DOHH2 (cell line): ENCODE results near the gene PKD2.

Experiments used
- H3F3A ChIP-seq: fragments of 200-600 bp; sonication (generic), shearing (Covaris generic); 2 replicates; pipeline ENCODE4 v1.6.0; 2016; ENCODE audit warnings: antibody characterized with exemption, mild to moderate bottlenecking; ENCODE audit not compliant: control insufficient read depth, insufficient read depth
- H3K27ac ChIP-seq: fragments of 200-600 bp; sonication (generic); 2 replicates; pipeline ENCODE4 v1.5.1; 2014; ENCODE audit warnings: low read depth, mild to moderate bottlenecking, low read length, moderate library complexity
- H3K27me3 ChIP-seq: fragments of 200-600 bp; sonication (generic); 2 replicates; pipeline ENCODE4 v1.6.1; 2014; ENCODE audit warnings: mild to moderate bottlenecking, low read length, mixed read lengths; ENCODE audit not compliant: control insufficient read depth
- H3K36me3 ChIP-seq: fragments of 200-600 bp; sonication (generic); 2 replicates; pipeline ENCODE4 v1.6.1; 2014; ENCODE audit warnings: mild to moderate bottlenecking, low read length, moderate library complexity, mixed read lengths; ENCODE audit not compliant: control insufficient read depth
- H3K4me1 ChIP-seq: fragments of 200-600 bp; sonication (generic); 2 replicates; pipeline ENCODE4 v1.6.1; 2014; ENCODE audit warnings: mild to moderate bottlenecking, low read length, mixed read lengths; ENCODE audit not compliant: control insufficient read depth
- H3K4me2 ChIP-seq: fragments of 200-600 bp; sonication (generic); 2 replicates; pipeline ENCODE4 v1.6.0; 2014; ENCODE audit warnings: mild to moderate bottlenecking, low read length, moderate library complexity
- H3K4me3 ChIP-seq: fragments of 200-600 bp; sonication (generic); 2 replicates; pipeline ENCODE4 v1.5.1; 2014; ENCODE audit warnings: mild to moderate bottlenecking, low read length, mixed read lengths
- H3K79me2 ChIP-seq: fragments of 200-600 bp; sonication (generic); 2 replicates; pipeline ENCODE4 v1.6.1; 2014; ENCODE audit warnings: mild to moderate bottlenecking, low read length, mixed read lengths; ENCODE audit not compliant: control insufficient read depth
- H3K9me2 ChIP-seq: fragments of 200-600 bp; sonication (generic); replicated peaks from 2 replicates; pipeline ENCODE4 v1.6.1; 2014; ENCODE audit warnings: mild to moderate bottlenecking, low read length, mixed read lengths; ENCODE audit not compliant: control insufficient read depth
- H3K9me3 ChIP-seq: fragments of 200-600 bp; sonication (generic); 2 replicates; pipeline ENCODE4 v1.6.1; 2014; ENCODE audit warnings: antibody characterized with exemption, low read length, mixed read lengths; ENCODE audit not compliant: control insufficient read depth, insufficient read depth
- H4K20me1 ChIP-seq: fragments of 200-600 bp; sonication (generic); 2 replicates; pipeline ENCODE4 v1.6.0; 2014; ENCODE audit warnings: low read depth, mild to moderate bottlenecking, antibody characterized with exemption, low read length, moderate library complexity; ENCODE audit not compliant: control insufficient read depth, insufficient read depth
- CTCF ChIP-seq: fragments of 200-600 bp; sonication (generic); IDR thresholded peaks from one replicate; pipeline ENCODE4 v1.5.1; 2014; ENCODE audit warnings: antibody characterized with exemption, mild to moderate bottlenecking, low read depth, low read length; ENCODE audit not compliant: poor library complexity, severe bottlenecking
- EZH2phosphoT487 ChIP-seq: fragments of 200-600 bp; sonication (generic); IDR thresholded peaks from 2 replicates; pipeline ENCODE4 v1.6.1; 2017; ENCODE audit warnings: borderline replicate concordance, mild to moderate bottlenecking, antibody characterized with exemption, low read length, moderate library complexity, mixed read lengths

Gene PKD2

DNA sequence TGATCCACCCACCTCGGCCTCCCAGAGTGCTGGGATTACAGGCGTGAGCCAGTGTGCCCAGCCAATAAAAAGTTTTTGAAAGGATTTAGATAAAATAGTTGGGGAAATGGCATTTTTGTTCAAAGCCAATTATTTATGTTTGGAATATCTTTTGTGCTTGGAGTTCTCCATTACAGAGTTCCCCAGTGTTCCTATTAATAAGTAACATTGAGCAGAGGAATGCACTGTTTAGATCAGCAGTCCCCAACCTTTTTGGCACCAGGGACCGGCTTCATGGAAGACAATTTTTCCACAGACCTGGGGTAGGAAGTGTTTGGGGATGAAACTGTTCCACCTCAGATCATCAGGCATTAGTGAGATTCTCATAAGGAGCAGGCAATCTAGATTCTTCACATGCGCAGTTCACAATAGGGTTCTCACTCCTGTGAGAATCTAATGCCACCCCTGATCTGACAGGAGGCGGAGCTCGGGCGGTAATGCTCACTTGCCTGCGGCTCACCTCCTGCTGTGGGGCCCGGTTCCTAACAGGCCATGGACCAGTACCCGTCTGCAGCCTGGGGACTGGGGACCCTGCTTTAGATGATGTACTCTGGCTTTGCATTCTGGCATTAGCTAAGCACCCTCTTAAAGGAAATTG lies 8.3 kb downstream of the PKD2 start:
- TF ChIP-seq CTCF (no peak), EZH2phosphoT487 (no peak)
- H3K36me3 ChIP-seq = peaks cover 25% of the 10 kb centered on the region

GRCh38 chr4:88017516-88018297 lies 10.3 kb downstream of the PKD2 start:
- Histone ChIP-seq H3K27me3 (no peaks in the 10 kb centered on the region), H4K20me1 (peaks cover 5% of the 10 kb centered on the region), H3K4me2 (no peak overlapping the region), H3K27ac (no peak overlapping the region), H3K36me3 (peaks cover 41% of the 10 kb centered on the region), H3K9me3 (no peaks in the 10 kb centered on the region), H3F3A (no peaks in the 10 kb centered on the region), H3K4me1 (peaks cover 22% of the 10 kb centered on the region), H3K4me3 (no peak overlapping the region), H3K9me2 (no peaks in the 10 kb centered on the region), H3K79me2 (peaks cover 57% of the 10 kb centered on the region)
- TF ChIP-seq CTCF (no peak), EZH2phosphoT487 (no peak)

More for the DNA sequence above, 8.3 kb downstream of the PKD2 start:
- H3K9me3 ChIP-seq = no peaks in the 10 kb centered on the region
- H3K9me2 ChIP-seq = no peaks in the 10 kb centered on the region
- H3K27me3 ChIP-seq = no peaks in the 10 kb centered on the region
- no peak overlapping the region for H3K4me2 ChIP-seq
- peaks cover 5% of the 10 kb centered on the region for H4K20me1 ChIP-seq
- H3F3A ChIP-seq = 0 out of 2 replicates have a peak, but pooled peaks cover 3% of the 10 kb centered on the region
- no peak overlapping the region for H3K4me3 ChIP-seq
- no peak overlapping the region for H3K27ac ChIP-seq
- H3K4me1 ChIP-seq = peaks cover 41% of the 10 kb centered on the region
- peaks cover 76% of the 10 kb centered on the region for H3K79me2 ChIP-seq

- no peaks in the 10 kb centered on the region for H3K9me2 ChIP-seq
- H3K36me3 ChIP-seq = peaks cover 47% of the 10 kb centered on the region
- H3K9me3 ChIP-seq = peaks cover 3% of the 10 kb centered on the region; the same call in 1 of the 2 replicates
- peaks cover 14% of the 10 kb centered on the region for H3K4me1 ChIP-seq
- H3K27me3 ChIP-seq = no peaks in the 10 kb centered on the region
- H3F3A ChIP-seq = no peaks in the 10 kb centered on the region
- H3K27ac ChIP-seq = no peak overlapping the region
- H4K20me1 ChIP-seq = no peaks in the 10 kb centered on the region; the same call in none of the 2 replicates
- TF ChIP-seq EZH2phosphoT487 (no peak), CTCF (no peak)
- H3K79me2 ChIP-seq = peaks cover 49% of the 10 kb centered on the region
- no peak overlapping the region for H3K4me2 ChIP-seq
- no peak overlapping the region for H3K4me3 ChIP-seq
These were observed 11.0 kb downstream of the PKD2 start for GRCh38 chr4:88018466-88018865.
